ENCODE results near the gene VPS45. TPM values are rescaled to one million over a fixed set of nuclear protein-coding genes. Genes with fewer than 3 reads are reported as not detected.

The VPS45 gene
- total and polyA plus RNA-seq, 10 donors: 16.2 to 62.8 (median 42.1) TPM

GRCh38 chr1:150106341-150106740 lies 38.8 kb downstream of the VPS45 start:
- H3K9me3 ChIP-seq: no peaks in the 10 kb centered on the region
- intact Hi-C loops (cut with DNase I; ENCODE audit: low total_unique reads): no loop called here
- no peaks in the 10 kb centered on the region for H3K27me3 ChIP-seq (replicated peaks in 1 of 7)
- H3K4me1 ChIP-seq: peaks cover 7 to 33% (median 22%) of the 10 kb centered on the region in 6 donors
- no peak overlapping the region for H3K4me3 ChIP-seq
- WGBS, 5 donors: 72 to 84% (median 81%) methylated on average over 7 of the region's 7 CpGs
- DNase-seq: no peak
- H3K36me3 ChIP-seq: peaks cover 0 to 7% (median 0%) of the 10 kb centered on the region in 6 donors
- peak overlapping the region in 6 of 8 donors; percentile 8 to 55 (median 34) for H3K27ac ChIP-seq
- no peak for TF ChIP-seq POLR2AphosphoS5 (IDR thresholded peaks at IDR 0.05)
- TF ChIP-seq, protein P1, sequence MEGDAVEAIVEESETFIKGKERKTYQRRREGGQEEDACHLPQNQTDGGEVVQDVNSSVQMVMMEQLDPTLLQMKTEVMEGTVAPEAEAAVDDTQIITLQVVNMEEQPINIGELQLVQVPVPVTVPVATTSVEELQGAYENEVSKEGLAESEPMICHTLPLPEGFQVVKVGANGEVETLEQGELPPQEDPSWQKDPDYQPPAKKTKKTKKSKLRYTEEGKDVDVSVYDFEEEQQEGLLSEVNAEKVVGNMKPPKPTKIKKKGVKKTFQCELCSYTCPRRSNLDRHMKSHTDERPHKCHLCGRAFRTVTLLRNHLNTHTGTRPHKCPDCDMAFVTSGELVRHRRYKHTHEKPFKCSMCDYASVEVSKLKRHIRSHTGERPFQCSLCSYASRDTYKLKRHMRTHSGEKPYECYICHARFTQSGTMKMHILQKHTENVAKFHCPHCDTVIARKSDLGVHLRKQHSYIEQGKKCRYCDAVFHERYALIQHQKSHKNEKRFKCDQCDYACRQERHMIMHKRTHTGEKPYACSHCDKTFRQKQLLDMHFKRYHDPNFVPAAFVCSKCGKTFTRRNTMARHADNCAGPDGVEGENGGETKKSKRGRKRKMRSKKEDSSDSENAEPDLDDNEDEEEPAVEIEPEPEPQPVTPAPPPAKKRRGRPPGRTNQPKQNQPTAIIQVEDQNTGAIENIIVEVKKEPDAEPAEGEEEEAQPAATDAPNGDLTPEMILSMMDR (IDR thresholded peaks at IDR 0.05 in 8 of 11, conservative IDR thresholded peaks at IDR 0.05 in 3 of 11): no peak
- no peak for TF ChIP-seq POLR2A (IDR thresholded peaks at IDR 0.05)

- Histone ChIP-seq H3K36me3 (peaks cover 0 to 20% (median 4%) of the 10 kb centered on the region in 6 donors), H3K9me3 (peaks cover 0 to 5% (median 3%) of the 10 kb centered on the region in 8 donors), H3K27ac (peak overlapping the region; percentile 70 to 85 (median 76)), H3K4me3 (peak overlapping the region in 2 of 8 donors; percentile 6 to 34), H3K4me1 (peaks cover 7 to 36% (median 23%) of the 10 kb centered on the region in 6 donors), H3K27me3 (replicated peaks in 1 of 7) (no peaks in the 10 kb centered on the region)
- 22 to 28% (median 26%) methylated on average over 3 of the region's 3 CpGs for WGBS, 5 donors
- TF ChIP-seq POLR2A (IDR thresholded peaks at IDR 0.05) (no peak), POLR2AphosphoS5 (IDR thresholded peaks at IDR 0.05) (no peak)
- TF ChIP-seq, protein P1 (IDR thresholded peaks at IDR 0.05 in 8 of 11, conservative IDR thresholded peaks at IDR 0.05 in 3 of 11): no peak
- DNase-seq: no peak
- intact Hi-C loops (cut with DNase I; ENCODE audit: low total_unique reads): no loop called here
Observed at GRCh38 chr1:150109586-150109985, 42.0 kb downstream of the VPS45 start.

GRCh38 chr1:150110116-150110515 lies 42.5 kb downstream of the VPS45 start:
- TF ChIP-seq POLR2A (IDR thresholded peaks at IDR 0.05) (no peak), POLR2AphosphoS5 (IDR thresholded peaks at IDR 0.05) (no peak)
- TF ChIP-seq, protein P1 (IDR thresholded peaks at IDR 0.05 in 8 of 11, conservative IDR thresholded peaks at IDR 0.05 in 3 of 11): no peak
- Histone ChIP-seq H3K36me3 (peaks cover 0 to 24% (median 4%) of the 10 kb centered on the region in 6 donors), H3K4me1 (peaks cover 7 to 36% (median 23%) of the 10 kb centered on the region in 6 donors), H3K4me3 (peak overlapping the region in 2 of 8 donors; percentile 6 to 34), H3K27ac (peak overlapping the region; percentile 70 to 85 (median 76)), H3K27me3 (replicated peaks in 1 of 7) (no peaks in the 10 kb centered on the region), H3K9me3 (peaks cover 0 to 11% (median 8%) of the 10 kb centered on the region in 8 donors)
- intact Hi-C loops (cut with DNase I; ENCODE audit: low total_unique reads): no loop called here
- DNase-seq: no peak
- 22 to 39% (median 30%) methylated on average over 2 of the region's 2 CpGs for whole genome bisulfite sequencing, 5 donors

- H3K36me3 ChIP-seq: peaks cover 0 to 31% (median 6%) of the 10 kb centered on the region in 6 donors
- peak overlapping the region in 3 of 8 donors; percentile 73 to 82 (median 79) for H3K27ac ChIP-seq
- H3K9me3 ChIP-seq: peaks cover 0 to 15% (median 13%) of the 10 kb centered on the region in 8 donors
- no peaks in the 10 kb centered on the region for H3K27me3 ChIP-seq (replicated peaks in 1 of 7)
- peaks cover 7 to 34% (median 23%) of the 10 kb centered on the region in 6 donors for H3K4me1 ChIP-seq
- TF ChIP-seq POLR2A (IDR thresholded peaks at IDR 0.05) (no peak), POLR2AphosphoS5 (IDR thresholded peaks at IDR 0.05) (no peak)
- TF ChIP-seq, protein P1 (IDR thresholded peaks at IDR 0.05 in 8 of 11, conservative IDR thresholded peaks at IDR 0.05 in 3 of 11): no peak
- 75 to 81% (median 79%) methylated on average over 5 of the region's 5 CpGs for WGBS, 5 donors
- peak overlapping the region in 1 of 8 donors; percentile 34 for H3K4me3 ChIP-seq
- DNase-seq: no peak
- intact Hi-C loops (cut with DNase I; ENCODE audit: low total_unique reads): no loop called here
Observed at GRCh38 chr1:150111670-150112069, 44.1 kb downstream of the VPS45 start.
